ENCODE data around the gene SLC39A11.

SLC39A11 gene

DNA sequence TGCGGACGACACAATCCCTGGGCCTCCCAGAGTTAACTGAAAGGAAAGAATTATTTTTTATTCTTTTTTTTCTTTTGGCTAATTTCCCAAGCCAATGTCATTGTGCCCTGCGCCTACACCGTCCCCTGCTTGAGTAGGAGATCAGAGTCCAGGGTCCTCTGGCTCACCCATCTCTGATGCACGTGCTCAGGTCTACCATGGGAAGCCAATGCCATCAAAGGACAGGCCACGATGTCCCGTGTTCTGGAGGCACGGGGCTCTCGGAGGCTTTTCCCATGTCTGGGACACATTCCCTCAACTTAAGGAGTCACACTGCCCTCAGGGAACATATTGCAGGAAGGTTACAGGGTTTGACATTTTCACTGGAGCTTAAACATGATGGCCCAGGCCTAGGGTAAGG, 123.7 kb downstream of the SLC39A11 start:
- in situ Hi-C loops (cut with HindIII; ENCODE audit: low pct_unique_long_range_greater_than_20kb, low sequenced_read_pairs), result no loop called here
- no peak for TF ChIP-seq JUND (IDR thresholded peaks at IDR 0.05; ENCODE audit: low read depth)
- DNase-seq (ENCODE audit: low read depth in 1 of 2, low spot score in 1 of 2), result no peak

GRCh38 chr17:72967977-72968585, 124.4 kb downstream of the SLC39A11 start:
- in situ Hi-C loops (cut with HindIII; ENCODE audit: low pct_unique_long_range_greater_than_20kb, low sequenced_read_pairs), result no loop called here
- TF ChIP-seq JUND (IDR thresholded peaks at IDR 0.05; ENCODE audit: low read depth), result no peak
- DNase-seq (ENCODE audit: low read depth in 1 of 2, low spot score in 1 of 2), result no peak

DNA sequence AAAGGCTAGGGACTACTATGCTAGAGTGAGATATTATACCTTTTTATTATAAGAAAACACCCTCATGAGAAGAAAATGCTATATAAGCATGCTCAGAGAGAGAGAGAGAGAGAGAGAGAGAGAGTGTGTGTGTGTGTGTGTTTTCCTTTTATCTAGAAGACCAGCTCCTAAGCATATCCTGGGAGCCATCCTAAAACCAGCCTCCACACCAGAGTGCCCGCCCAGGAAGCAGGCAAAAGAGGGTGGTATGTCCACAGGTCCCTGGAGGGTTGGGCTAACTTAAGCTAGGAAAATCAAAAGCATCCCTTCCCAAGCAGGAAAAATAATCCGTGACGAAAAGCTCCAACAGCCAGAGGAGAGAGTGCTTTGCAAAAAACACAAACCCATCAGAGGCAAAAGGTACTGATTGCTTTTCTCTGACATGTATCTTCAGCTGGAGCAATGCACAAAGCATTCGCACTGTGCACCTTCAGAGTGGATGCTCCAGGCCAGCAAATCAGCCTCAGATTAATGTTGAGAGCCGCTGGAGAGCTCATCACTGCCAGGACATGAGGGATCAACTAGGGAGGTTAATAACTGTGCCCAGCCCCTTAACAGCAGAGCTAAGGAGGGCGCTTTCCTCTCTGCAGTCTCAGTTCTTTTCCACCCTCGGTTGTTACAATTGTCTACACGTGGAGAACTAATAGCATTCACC, 125.1 kb downstream of the SLC39A11 start:
- TF ChIP-seq JUND (IDR thresholded peaks at IDR 0.05; ENCODE audit: low read depth), result no peak
- no peak for DNase-seq (ENCODE audit: low read depth in 1 of 2, low spot score in 1 of 2)
- in situ Hi-C loops (cut with HindIII; ENCODE audit: low pct_unique_long_range_greater_than_20kb, low sequenced_read_pairs), result no loop called here

DNA sequence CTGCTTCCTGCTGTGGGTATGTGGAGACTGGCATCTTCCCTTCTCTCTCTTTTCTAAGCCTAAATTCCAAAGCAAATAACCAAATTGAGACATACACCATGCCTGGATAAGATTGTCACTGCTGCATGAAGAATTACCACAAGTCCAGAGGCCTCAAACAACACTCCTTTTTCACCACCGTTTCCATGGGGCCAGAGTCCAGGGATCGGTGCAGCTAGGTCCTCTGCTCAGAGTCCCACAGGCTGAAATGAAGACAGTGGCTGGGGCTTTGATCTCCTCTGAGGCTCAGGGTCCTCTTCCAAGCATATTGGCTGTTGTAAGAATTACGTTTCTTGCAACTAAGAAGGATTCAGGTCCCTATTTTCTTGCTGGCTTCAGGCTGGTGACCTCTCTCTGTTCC, 130.4 kb downstream of the SLC39A11 start:
- in situ Hi-C loops (cut with HindIII; ENCODE audit: low pct_unique_long_range_greater_than_20kb, low sequenced_read_pairs), result no loop called here
- DNase-seq (ENCODE audit: low read depth in 1 of 2, low spot score in 1 of 2), result no peak
- no peak for TF ChIP-seq JUND (IDR thresholded peaks at IDR 0.05; ENCODE audit: low read depth)

- in situ Hi-C loops (cut with HindIII; ENCODE audit: low pct_unique_long_range_greater_than_20kb, low sequenced_read_pairs), result no loop called here
- TF ChIP-seq JUND (IDR thresholded peaks at IDR 0.05; ENCODE audit: low read depth), result no peak
- no peak for DNase-seq (ENCODE audit: low read depth in 1 of 2, low spot score in 1 of 2)
These were observed 136.9 kb downstream of the SLC39A11 start for GRCh38 chr17:72955391-72956140.

GRCh38 chr17:72954579-72954978, 137.9 kb downstream of the SLC39A11 start:
- no peak for DNase-seq (ENCODE audit: low read depth in 1 of 2, low spot score in 1 of 2)
- TF ChIP-seq JUND (IDR thresholded peaks at IDR 0.05; ENCODE audit: low read depth), result no peak
- in situ Hi-C loops (cut with HindIII; ENCODE audit: low pct_unique_long_range_greater_than_20kb, low sequenced_read_pairs), result no loop called here

GRCh38 chr17:72953621-72954020, 138.9 kb downstream of the SLC39A11 start:
- no peak for DNase-seq (ENCODE audit: low read depth in 1 of 2, low spot score in 1 of 2)
- in situ Hi-C loops (cut with HindIII; ENCODE audit: low pct_unique_long_range_greater_than_20kb, low sequenced_read_pairs), result no loop called here
- TF ChIP-seq JUND (IDR thresholded peaks at IDR 0.05; ENCODE audit: low read depth), result no peak

DNA sequence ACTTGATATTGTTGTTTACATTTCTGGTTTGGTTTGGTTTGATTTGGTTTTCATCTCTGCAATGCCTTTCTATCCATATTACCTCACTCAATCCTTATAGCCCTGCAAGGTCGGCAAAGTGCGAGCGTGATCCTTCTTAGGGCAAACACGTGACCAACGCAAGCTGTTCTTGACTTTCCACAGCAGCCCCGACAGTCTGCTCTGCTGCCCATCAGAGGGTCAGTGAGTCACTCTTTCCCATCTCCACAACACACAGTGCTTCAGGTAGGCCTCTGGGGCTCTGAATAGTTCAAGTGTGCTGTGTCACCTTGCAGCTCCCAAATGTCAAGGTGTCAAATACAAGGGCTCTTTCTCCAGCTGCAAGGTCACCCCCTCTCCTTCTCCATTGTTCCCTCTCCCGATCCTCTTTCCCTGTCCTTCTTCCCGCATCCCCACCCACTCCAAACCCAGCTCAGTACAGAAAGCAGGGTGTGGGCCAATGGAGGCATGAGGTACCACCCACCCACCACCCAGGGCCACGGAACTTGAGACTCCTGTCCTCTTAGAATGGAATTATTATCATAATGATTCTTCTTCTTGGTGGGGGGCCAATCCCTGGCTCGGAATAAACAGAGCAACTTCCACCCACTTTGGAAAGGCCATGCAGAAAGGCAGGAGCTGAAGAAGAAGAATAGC, 139.7 kb downstream of the SLC39A11 start:
- no peak for TF ChIP-seq JUND (IDR thresholded peaks at IDR 0.05; ENCODE audit: low read depth)
- in situ Hi-C loops (cut with HindIII; ENCODE audit: low pct_unique_long_range_greater_than_20kb, low sequenced_read_pairs), result no loop called here
- DNase-seq (ENCODE audit: low read depth in 1 of 2, low spot score in 1 of 2), result no peak

DNA sequence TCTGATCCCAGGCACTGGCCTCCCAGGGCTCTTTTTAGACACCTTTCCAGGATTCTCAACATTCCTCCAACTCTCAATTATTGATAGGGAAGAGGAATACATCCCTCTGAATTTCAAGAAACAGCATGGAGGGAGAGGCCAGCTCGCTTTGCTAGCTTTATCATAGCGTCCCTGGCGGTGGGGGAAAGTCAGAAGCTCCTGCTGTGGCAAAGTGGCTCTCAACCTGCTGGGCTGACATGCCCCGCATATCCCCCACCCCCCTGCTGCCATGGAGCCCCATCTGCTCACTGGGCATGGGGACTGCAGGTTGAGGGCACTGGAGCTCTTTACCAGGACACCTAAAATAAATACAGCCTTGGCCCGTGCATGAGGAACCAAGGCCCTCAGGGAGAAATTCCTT, 140.3 kb downstream of the SLC39A11 start:
- in situ Hi-C loops (cut with HindIII; ENCODE audit: low pct_unique_long_range_greater_than_20kb, low sequenced_read_pairs), result no loop called here
- TF ChIP-seq JUND (IDR thresholded peaks at IDR 0.05; ENCODE audit: low read depth), result no peak
- DNase-seq (ENCODE audit: low read depth in 1 of 2, low spot score in 1 of 2), result peak in 1 of 2 experiments; percentile 21

GRCh38 chr17:72950242-72950931, 142.1 kb downstream of the SLC39A11 start:
- in situ Hi-C loops (cut with HindIII; ENCODE audit: low pct_unique_long_range_greater_than_20kb, low sequenced_read_pairs), result no loop called here
- no peak for TF ChIP-seq JUND (IDR thresholded peaks at IDR 0.05; ENCODE audit: low read depth)
- DNase-seq (ENCODE audit: low read depth in 1 of 2, low spot score in 1 of 2), result no peak

DNA sequence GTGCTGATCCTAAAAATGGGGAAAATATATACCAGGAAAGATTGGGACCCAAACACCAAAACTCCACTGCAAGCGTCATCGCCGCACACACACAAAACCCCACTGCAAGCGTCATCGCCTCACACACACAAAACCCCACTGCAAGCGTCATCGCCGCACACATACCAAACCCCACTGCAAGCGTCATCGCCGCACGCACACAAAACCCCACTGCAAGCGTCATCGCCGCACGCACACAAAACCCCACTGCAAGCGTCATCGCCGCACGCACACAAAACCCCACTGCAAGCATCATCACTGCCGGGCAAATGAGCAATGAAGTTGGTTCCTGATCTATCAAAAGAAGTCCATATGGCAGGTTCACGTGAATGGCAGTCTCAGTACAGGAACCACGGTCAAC, 144.4 kb downstream of the SLC39A11 start:
- no peak for TF ChIP-seq JUND (IDR thresholded peaks at IDR 0.05; ENCODE audit: low read depth)
- DNase-seq (ENCODE audit: low read depth in 1 of 2, low spot score in 1 of 2), result no peak
- in situ Hi-C loops (cut with HindIII; ENCODE audit: low pct_unique_long_range_greater_than_20kb, low sequenced_read_pairs), result no loop called here

DNA sequence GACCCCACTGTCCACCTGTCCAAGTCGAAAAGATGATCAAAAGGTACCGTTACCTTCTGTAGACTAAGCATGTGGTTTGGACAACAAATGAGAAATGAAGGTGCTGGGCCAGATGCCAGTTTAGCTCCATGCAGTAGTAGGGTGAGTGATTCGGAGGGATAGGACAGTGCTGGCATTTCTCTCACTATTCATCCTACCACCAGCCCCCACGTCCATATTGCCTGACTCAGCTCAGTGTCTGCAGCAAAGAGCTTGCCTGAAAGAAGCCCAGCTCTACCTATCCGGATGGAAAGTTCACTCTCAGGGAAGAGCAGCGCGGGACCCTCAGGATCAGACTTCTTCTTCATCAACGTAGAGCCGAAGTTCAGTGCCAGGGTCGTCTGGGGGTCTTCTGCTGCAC, 145.0 kb downstream of the SLC39A11 start:
- DNase-seq (ENCODE audit: low read depth in 1 of 2, low spot score in 1 of 2), result no peak

More for the DNA sequence above, 145.0 kb downstream of the SLC39A11 start:
- in situ Hi-C loops (cut with HindIII; ENCODE audit: low pct_unique_long_range_greater_than_20kb, low sequenced_read_pairs), result no loop called here
- TF ChIP-seq JUND (IDR thresholded peaks at IDR 0.05; ENCODE audit: low read depth), result no peak

Data from T47D (cell line).